Natural killer cell (primary cell): Measurements from ENCODE around the gene SHC4. TPM values are rescaled to one million over a fixed set of nuclear protein-coding genes. Genes with fewer than 3 reads are reported as not detected.
"Not testable (repeated sequence)": the region's sequence is repeated elsewhere in the genome, so short reads cannot be mapped to it uniquely, and the experiment has no call there.

Experiments used
- ATAC-seq, 3 donors: fragments of 150-1000 bp in 2 of 3; fragments of 200-7000 bp in 1 of 3; cut with Tn5 transposase; 1 replicate in 1 of 3; 2 replicates in 2 of 3; pipeline ENCODE4 v1.10.0; 2021; ENCODE audit warnings: mild to moderate bottlenecking in 2 of 3, moderate library complexity in 2 of 3
- DNase-seq, 2 donors: peaks; one replicate each; pipeline versions ENCODE4 v3.0.0 to v3.0.0-alpha.2; 2013 to 2021; ENCODE audit warnings: mixed read lengths in 1 of 2
- H3K27ac ChIP-seq: one replicate; pipeline ENCODE4 v1.5.1; 2013; ENCODE audit warnings: mild to moderate bottlenecking, low read length
- H3K27me3 ChIP-seq: one replicate; pipeline ENCODE4 v1.6.1; 2013; ENCODE audit warnings: low read length; ENCODE audit not compliant: control insufficient read depth, insufficient read depth
- H3K36me3 ChIP-seq: one replicate; pipeline ENCODE4 v1.6.1; 2013; ENCODE audit warnings: low read length; ENCODE audit not compliant: control insufficient read depth, insufficient read depth
- H3K4me1 ChIP-seq: one replicate; pipeline ENCODE4 v1.6.1; 2013; ENCODE audit warnings: low read length; ENCODE audit not compliant: control insufficient read depth, insufficient read depth
- H3K4me3 ChIP-seq: one replicate; pipeline ENCODE4 v1.5.1; 2013; ENCODE audit warnings: low read length
- H3K9me3 ChIP-seq: one replicate; pipeline ENCODE4 v1.6.1; 2013; ENCODE audit warnings: low read length; ENCODE audit not compliant: control insufficient read depth, insufficient read depth
- H3K27ac Mint-ChIP-seq, 2 donors: one replicate each; pipeline ENCODE4 v1.8.0; 2022; ENCODE audit warnings: mild to moderate bottlenecking in 2 of 2, mixed read lengths in 2 of 2, moderate library complexity in 1 of 2
- H3K27me3 Mint-ChIP-seq, 2 donors: one replicate each; pipeline ENCODE4 v1.8.0; 2022; ENCODE audit warnings: low read depth in 2 of 2, mixed read lengths in 2 of 2
- H3K36me3 Mint-ChIP-seq: one replicate; pipeline ENCODE4 v1.8.0; 2022; ENCODE audit warnings: mixed read lengths
- H3K4me1 Mint-ChIP-seq, 2 donors: one replicate each; pipeline ENCODE4 v1.8.0; 2022; ENCODE audit warnings: mixed read lengths in 2 of 2
- H3K4me3 Mint-ChIP-seq: one replicate; pipeline ENCODE4 v1.8.0; 2022; ENCODE audit warnings: mild to moderate bottlenecking, moderate library complexity, mixed read lengths
- H3K9me3 Mint-ChIP-seq, 2 donors: one replicate each; pipeline ENCODE4 v1.8.0; 2022; ENCODE audit warnings: mixed read lengths in 2 of 2
- CTCF ChIP-seq: fragments of 200-600 bp; IDR thresholded peaks from one replicate; pipeline ENCODE4 v1.8.0; 2022; ENCODE audit warnings: antibody characterized with exemption
- WGBS: methylation state at CpG from one replicate; pipeline ENCODE4 v1.1.7; 2013; ENCODE audit warnings: missing lambda C conversion rate; ENCODE audit not compliant: insufficient coverage; 5-methylcytosine and 5-hydroxymethylcytosine counted together
- intact Hi-C: fragments of 100-400 bp; cut with micrococcal nuclease; formaldehyde crosslinking; loops from one replicate; pipeline ENCODE4 v1.14.2; 2022
- total RNA-seq, 4 donors: library from RNA; stranded (reverse); fragments of 120-200 nt in 1 of 4; gene quantifications; one replicate each; pipeline versions ENCODE4 v1.2.3 to v1.2.4, GENCODE V29; 2013 to 2022

Gene SHC4
- total RNA-seq, 3 donors from 2014 or later (not counting 1 experiment from before 2014, with no cell fraction given): 0.19 to 0.43 (median 0.20) TPM

DNA sequence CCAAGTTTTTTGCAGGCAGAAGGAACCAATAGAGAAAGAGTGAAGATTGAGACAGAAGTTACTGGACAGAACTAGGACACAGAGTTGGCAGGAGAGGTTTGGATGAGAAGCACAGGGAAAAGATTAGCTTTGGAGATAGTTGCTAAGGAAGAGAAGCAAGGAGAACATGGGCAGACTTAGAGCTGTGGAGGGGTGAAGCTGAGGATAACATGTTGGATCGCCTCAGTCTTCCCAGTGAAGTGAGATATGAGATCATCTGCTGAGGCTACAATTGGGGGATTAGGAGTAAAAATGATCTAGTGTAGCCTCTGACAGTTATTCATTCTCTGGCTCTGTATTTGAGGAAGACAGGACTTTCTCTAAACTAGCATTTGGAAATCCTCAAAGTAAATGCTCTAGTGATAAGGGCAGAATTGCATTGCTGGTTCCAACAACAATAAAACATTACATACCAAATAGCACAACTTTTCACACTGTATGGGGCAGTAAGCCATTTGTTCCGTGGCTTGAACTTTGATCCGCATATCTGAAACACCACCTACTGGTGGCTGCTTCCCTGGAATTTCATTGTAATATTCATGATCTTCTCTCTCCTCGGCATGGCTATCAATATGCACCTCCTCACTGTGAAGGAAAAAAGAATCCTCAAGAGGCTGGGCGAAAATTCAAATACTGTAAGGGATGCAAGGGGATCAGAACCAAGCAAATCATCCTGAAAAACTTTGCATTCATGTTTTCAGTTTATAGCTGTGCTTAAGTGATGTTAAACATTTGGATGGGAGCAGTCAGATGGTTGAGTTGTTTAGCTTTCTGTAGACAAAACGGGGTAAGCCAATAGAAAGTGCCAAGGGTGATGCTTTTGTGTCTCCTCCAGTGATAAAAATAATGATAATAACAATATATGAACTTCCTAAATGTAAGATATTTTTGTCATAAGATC, 107.9 kb downstream of the SHC4 start:
- Mint-ChIP-seq H3K36me3 (no peaks in the 10 kb centered on the region), H3K4me3 (no peak overlapping the region), H3K27me3 (peaks cover 13 to 31% of the 10 kb centered on the region in 2 donors), H3K27ac (no peak overlapping the region), H3K9me3 (no peaks in the 10 kb centered on the region), H3K4me1 (no peaks in the 10 kb centered on the region)
- H3K36me3 ChIP-seq: no peaks in the 10 kb centered on the region
- 52% methylated on average over 6 of the region's 6 CpGs for WGBS
- H3K27me3 ChIP-seq: no peaks in the 10 kb centered on the region
- no peak overlapping the region for H3K4me3 ChIP-seq
- ATAC-seq (no peak), DNase-seq (no peak)
- no peak for TF ChIP-seq CTCF
- H3K9me3 ChIP-seq: no peaks in the 10 kb centered on the region
- no peak overlapping the region for H3K27ac ChIP-seq
- intact Hi-C loops: no loop called here
- H3K4me1 ChIP-seq: no peaks in the 10 kb centered on the region

- H3K27ac Mint-ChIP-seq, H3K36me3 ChIP-seq, H3K4me1 Mint-ChIP-seq, H3K4me3 ChIP-seq, H3K36me3 Mint-ChIP-seq, H3K4me1 ChIP-seq, H3K9me3 Mint-ChIP-seq, H3K27me3 ChIP-seq, H3K9me3 ChIP-seq, H3K4me3 Mint-ChIP-seq, intact Hi-C loops, ATAC-seq, H3K27ac ChIP-seq, DNase-seq: not testable (repeated sequence)
- WGBS: 100% methylated on average over 2 of the region's 3 CpGs
- peaks cover 12 to 33% of the 10 kb centered on the region in 2 donors for H3K27me3 Mint-ChIP-seq
Observed at GRCh38 chr15:48854434-48854833, 109.3 kb downstream of the SHC4 start.

GRCh38 chr15:48851956-48852355, 111.8 kb downstream of the SHC4 start:
- Histone ChIP-seq H3K9me3 (no peaks in the 10 kb centered on the region), H3K36me3 (no peaks in the 10 kb centered on the region), H3K4me3 (no peak overlapping the region), H3K27ac (no peak overlapping the region), H3K27me3 (no peaks in the 10 kb centered on the region), H3K4me1 (no peaks in the 10 kb centered on the region)
- DNase-seq (no peak), ATAC-seq (no peak)
- Mint-ChIP-seq H3K9me3 (no peaks in the 10 kb centered on the region), H3K27me3 (peaks cover 16 to 29% of the 10 kb centered on the region in 2 donors), H3K27ac (no peak overlapping the region), H3K4me3 (no peak overlapping the region), H3K4me1 (no peaks in the 10 kb centered on the region), H3K36me3 (no peaks in the 10 kb centered on the region)
- TF ChIP-seq CTCF: no peak
- intact Hi-C loops: no loop called here

- DNase-seq (no peak), ATAC-seq (no peak)
- H3K4me1 Mint-ChIP-seq: no peaks in the 10 kb centered on the region
- H3K27ac Mint-ChIP-seq: no peak overlapping the region
- Histone ChIP-seq H3K4me3 (no peak overlapping the region), H3K27ac (no peak overlapping the region), H3K4me1 (no peaks in the 10 kb centered on the region), H3K27me3 (no peaks in the 10 kb centered on the region), H3K36me3 (no peaks in the 10 kb centered on the region), H3K9me3 (no peaks in the 10 kb centered on the region)
- H3K36me3 Mint-ChIP-seq: no peaks in the 10 kb centered on the region
- TF ChIP-seq CTCF: no peak
- peaks cover 14 to 29% of the 10 kb centered on the region in 2 donors for H3K27me3 Mint-ChIP-seq
- 81% methylated on average over 2 of the region's 2 CpGs for WGBS
- intact Hi-C loops: no loop called here
- H3K4me3 Mint-ChIP-seq: no peak overlapping the region
- no peaks in the 10 kb centered on the region for H3K9me3 Mint-ChIP-seq
Observed at GRCh38 chr15:48850648-48851047, 113.1 kb downstream of the SHC4 start.
